ENCODE results near the gene DENND2A.

DNA sequence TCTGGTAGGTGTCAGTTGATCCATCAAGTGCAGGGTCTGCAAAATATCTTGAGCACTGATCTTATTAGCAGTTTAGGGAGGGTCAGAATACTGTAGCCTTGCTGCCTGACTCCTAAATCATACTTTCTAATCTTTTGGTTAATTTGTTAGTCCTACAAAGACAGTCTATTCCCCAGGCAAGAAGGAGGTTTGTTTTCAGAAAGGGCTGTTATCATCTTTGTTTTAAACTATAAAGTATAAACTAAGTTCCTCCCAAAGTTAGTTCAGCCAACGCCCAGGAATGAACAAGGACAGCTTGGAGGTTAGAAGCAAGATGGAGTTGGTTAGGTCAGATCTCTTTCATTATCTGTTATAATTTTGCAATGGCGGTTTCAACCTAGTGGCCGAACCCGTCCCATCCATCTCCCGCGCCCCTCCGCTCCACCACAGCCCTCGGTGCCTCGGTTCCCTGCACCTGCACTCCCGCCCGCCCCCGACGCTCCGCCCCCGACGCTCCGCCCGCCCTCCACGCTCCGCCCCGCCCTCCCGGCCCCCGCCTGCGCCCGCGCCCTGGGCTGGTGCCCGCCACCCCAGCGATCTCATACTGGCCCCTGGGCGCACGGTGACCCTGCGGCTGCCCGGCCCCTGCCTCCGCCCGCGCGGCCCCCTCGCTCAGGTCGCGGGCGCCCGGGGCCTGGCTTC is 31.9 kb upstream of the DENND2A start, which contains the start of gene ADCK2:
- TF ChIP-seq POLR2AphosphoS5 (IDR thresholded peaks at IDR 0.05) (peak in 1 of 3 donors; percentile 9), CTCF (IDR thresholded peaks at IDR 0.05) (no peak)
